Fibroblast of pulmonary artery (primary cell): ENCODE measurements around the gene SLC17A7.

Experiments used
- DNase-seq: peaks from one replicate; pipeline ENCODE4 v3.0.0-alpha.2; 2010; ENCODE audit warnings: low read depth
- H3K4me3 ChIP-seq: replicated peaks from 2 replicates; pipeline ENCODE4 v1.5.1; 2011; ENCODE audit warnings: low read depth, mild to moderate bottlenecking, control low read depth, low read length, moderate library complexity
- TF ChIP-seq, protein P1 (sequence below): IDR thresholded peaks from 2 replicates; pipeline ENCODE4 v1.5.1; 2011; ENCODE audit warnings: mild to moderate bottlenecking, control low read depth, low read length, inconsistent platforms; ENCODE audit errors: missing control alignments

SLC17A7 gene

GRCh38 chr19:49441210-49441959, at the start of gene SLC17A7:
TSS of gene SLC17A7 (minus strand) at chr19:49441527. CDS start at chr19:49441379, 148 bp downstream.
- H3K4me3 ChIP-seq: no peak within 1 kb of the TSS
- TF ChIP-seq, protein P1, sequence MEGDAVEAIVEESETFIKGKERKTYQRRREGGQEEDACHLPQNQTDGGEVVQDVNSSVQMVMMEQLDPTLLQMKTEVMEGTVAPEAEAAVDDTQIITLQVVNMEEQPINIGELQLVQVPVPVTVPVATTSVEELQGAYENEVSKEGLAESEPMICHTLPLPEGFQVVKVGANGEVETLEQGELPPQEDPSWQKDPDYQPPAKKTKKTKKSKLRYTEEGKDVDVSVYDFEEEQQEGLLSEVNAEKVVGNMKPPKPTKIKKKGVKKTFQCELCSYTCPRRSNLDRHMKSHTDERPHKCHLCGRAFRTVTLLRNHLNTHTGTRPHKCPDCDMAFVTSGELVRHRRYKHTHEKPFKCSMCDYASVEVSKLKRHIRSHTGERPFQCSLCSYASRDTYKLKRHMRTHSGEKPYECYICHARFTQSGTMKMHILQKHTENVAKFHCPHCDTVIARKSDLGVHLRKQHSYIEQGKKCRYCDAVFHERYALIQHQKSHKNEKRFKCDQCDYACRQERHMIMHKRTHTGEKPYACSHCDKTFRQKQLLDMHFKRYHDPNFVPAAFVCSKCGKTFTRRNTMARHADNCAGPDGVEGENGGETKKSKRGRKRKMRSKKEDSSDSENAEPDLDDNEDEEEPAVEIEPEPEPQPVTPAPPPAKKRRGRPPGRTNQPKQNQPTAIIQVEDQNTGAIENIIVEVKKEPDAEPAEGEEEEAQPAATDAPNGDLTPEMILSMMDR: no peak
- DNase-seq: no peak

GRCh38 chr19:49490287-49491029, 49.1 kb upstream of the SLC17A7 start:
- no peak for DNase-seq
- TF ChIP-seq, protein P1: no peak
- H3K4me3 ChIP-seq: peak overlapping the region; percentile 100

- TF ChIP-seq, protein P1: no peak
- no peak for DNase-seq
- peak overlapping the region; percentile 100 for H3K4me3 ChIP-seq
These were observed 48.4 kb upstream of the SLC17A7 start for GRCh38 chr19:49489601-49490167.

DNA sequence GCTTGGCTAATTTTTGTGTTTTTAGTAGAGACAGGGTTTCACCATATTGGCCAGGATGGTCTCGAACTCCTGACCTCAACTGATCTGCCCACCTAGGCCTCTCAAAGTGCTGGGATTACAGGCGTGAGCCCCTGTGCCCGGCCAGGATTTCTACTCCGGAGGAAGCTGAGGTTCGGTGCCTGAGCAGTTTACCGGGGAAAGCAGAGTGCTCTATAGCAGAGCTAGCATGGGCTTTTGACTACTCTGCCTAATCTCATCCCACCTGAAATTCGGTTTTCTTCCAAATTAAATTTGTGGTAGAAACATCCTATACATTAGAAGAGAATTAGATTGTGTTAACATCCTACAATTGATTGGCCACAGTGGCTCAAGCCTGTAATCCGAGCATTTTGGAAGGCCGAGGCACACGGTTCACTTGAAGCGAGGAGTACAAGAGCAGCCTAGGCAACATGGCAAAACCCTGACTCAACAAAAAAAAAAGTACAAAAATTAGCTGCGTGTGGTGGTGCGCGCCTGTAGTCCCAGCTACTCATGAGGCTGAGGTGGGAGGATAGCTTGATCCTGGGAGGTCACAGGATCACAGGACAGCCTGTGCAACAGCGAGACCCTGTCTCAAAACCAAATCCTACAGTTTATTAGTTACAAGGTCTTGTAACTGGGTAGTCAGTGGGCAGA, 47.7 kb upstream of the SLC17A7 start:
- TF ChIP-seq, protein P1: no peak
- DNase-seq: no peak
- H3K4me3 ChIP-seq: peak overlapping the region; percentile 100

DNA sequence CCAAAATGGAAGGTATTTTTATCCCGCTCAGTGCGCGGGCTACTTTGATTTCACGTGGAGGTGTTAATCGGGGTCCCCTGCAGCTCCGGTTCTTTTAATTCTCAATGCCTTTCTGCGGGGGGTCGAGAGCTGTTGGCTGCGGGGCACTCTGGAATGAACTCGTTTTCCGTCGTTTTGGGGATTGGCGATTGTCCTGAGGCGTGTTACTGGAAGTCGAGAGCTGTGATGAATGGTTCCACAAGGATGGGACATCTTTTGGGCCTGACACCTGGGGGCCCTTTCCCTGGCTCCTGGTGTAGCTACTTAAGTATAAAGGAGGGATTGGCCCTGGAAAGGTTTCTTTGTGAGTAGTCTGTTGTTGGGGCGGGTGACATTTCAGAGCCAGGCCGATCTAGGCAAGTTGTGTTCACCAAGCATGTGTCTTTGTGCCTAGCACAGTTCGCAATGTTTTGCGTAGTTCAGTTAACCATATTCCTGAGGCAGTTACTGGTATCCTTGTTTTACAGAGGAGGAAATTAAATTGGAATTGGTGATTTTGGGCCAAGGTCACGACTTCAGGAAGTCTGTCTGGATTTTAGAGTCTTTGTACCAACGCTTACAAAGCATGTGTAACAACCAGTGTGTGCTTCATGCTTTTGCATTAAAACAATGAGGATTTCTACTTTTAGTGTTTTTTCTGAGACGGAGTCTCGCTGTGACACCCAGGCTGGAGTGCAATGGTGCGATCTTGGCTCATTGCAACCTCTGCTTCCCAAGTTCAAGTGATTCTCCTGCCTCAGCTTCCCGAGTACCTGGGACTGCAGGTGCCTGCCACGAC, 46.9 kb upstream of the SLC17A7 start:
- TF ChIP-seq, protein P1: no peak
- no peak for DNase-seq

More for the DNA sequence above, 46.9 kb upstream of the SLC17A7 start:
- H3K4me3 ChIP-seq: peak overlapping the region; percentile 100
